Trophoblast cell (in vitro differentiated cells and primary cell): Measurements from ENCODE around the gene DZIP1L.

Source experiments
- DNase-seq, 2 donors: peaks; one replicate each; pipeline ENCODE4 v3.0.0-alpha.2; 2016
- H2AFZ ChIP-seq: 2 replicates; pipeline ENCODE4 v1.6.1; 2013; ENCODE audit warnings: low read length, moderate library complexity, mild to moderate bottlenecking; ENCODE audit not compliant: insufficient read depth, poor library complexity
- H2AK5ac ChIP-seq: 2 replicates; pipeline ENCODE4 v1.6.1; 2013; ENCODE audit warnings: mild to moderate bottlenecking, low read length
- H2BK120ac ChIP-seq: 2 replicates; pipeline ENCODE4 v1.6.1; 2013; ENCODE audit warnings: low read length, mild to moderate bottlenecking, moderate library complexity; ENCODE audit not compliant: insufficient read depth, poor library complexity
- H2BK12ac ChIP-seq: 2 replicates; pipeline ENCODE4 v1.6.1; 2013; ENCODE audit warnings: mild to moderate bottlenecking, low read length, moderate library complexity
- H2BK5ac ChIP-seq: 2 replicates; pipeline ENCODE4 v1.6.1; 2013; ENCODE audit warnings: low read length, low read depth, moderate library complexity, mild to moderate bottlenecking; ENCODE audit not compliant: poor library complexity
- H3K14ac ChIP-seq: 2 replicates; pipeline ENCODE4 v1.6.1; 2013; ENCODE audit warnings: mild to moderate bottlenecking, low read length
- H3K18ac ChIP-seq: 2 replicates; pipeline ENCODE4 v1.6.1; 2013; ENCODE audit warnings: mild to moderate bottlenecking, low read length
- H3K23ac ChIP-seq: 2 replicates; pipeline ENCODE4 v1.6.1; 2013; ENCODE audit warnings: low read length
- H3K27ac ChIP-seq: 2 replicates; pipeline ENCODE4 v1.5.1; 2013; ENCODE audit warnings: low read depth, mild to moderate bottlenecking, inconsistent platforms, low read length, moderate library complexity
- H3K27me3 ChIP-seq: 2 replicates; pipeline ENCODE4 v1.6.1; 2013; ENCODE audit warnings: inconsistent platforms, mild to moderate bottlenecking, low read length, moderate library complexity; ENCODE audit not compliant: insufficient read depth
- H3K36me3 ChIP-seq, 2 experiments: 1 replicate in 1 of 2; 2 replicates in 1 of 2; pipeline ENCODE4 v1.6.1; 2013; ENCODE audit warnings: low read length in 2 of 2, mild to moderate bottlenecking in 2 of 2, moderate library complexity in 1 of 2; ENCODE audit not compliant: insufficient read depth in 2 of 2, control insufficient read depth in 1 of 2
- H3K4ac ChIP-seq: 2 replicates; pipeline ENCODE4 v1.6.1; 2013; ENCODE audit warnings: low read depth, mild to moderate bottlenecking, low read length, moderate library complexity
- H3K4me1 ChIP-seq, 2 experiments: 1 replicate in 1 of 2; 2 replicates in 1 of 2; pipeline ENCODE4 v1.6.1; 2013; ENCODE audit warnings: low read length in 2 of 2, mild to moderate bottlenecking in 2 of 2, moderate library complexity in 1 of 2; ENCODE audit not compliant: insufficient read depth in 2 of 2, control insufficient read depth in 1 of 2
- H3K4me2 ChIP-seq: 2 replicates; pipeline ENCODE4 v1.6.1; 2013; ENCODE audit warnings: inconsistent platforms, mild to moderate bottlenecking, low read length, moderate library complexity
- H3K4me3 ChIP-seq: 2 replicates; pipeline ENCODE4 v1.5.1; 2013; ENCODE audit warnings: mild to moderate bottlenecking, low read depth, low read length, inconsistent platforms
- H3K79me1 ChIP-seq: one replicate; pipeline ENCODE4 v1.6.1; 2013; ENCODE audit warnings: low read length
- H3K79me2 ChIP-seq: 2 replicates; pipeline ENCODE4 v1.6.1; 2013; ENCODE audit warnings: low read length, mild to moderate bottlenecking; ENCODE audit not compliant: control insufficient read depth, insufficient read depth, poor library complexity
- H3K9ac ChIP-seq: 2 replicates; pipeline ENCODE4 v1.6.1; 2013; ENCODE audit warnings: mild to moderate bottlenecking, low read length
- H3K9me3 ChIP-seq: 2 replicates; pipeline ENCODE4 v1.6.1; 2013; ENCODE audit warnings: low read depth, mild to moderate bottlenecking, control low read depth, inconsistent platforms, low read length; ENCODE audit not compliant: insufficient read depth
- H4K12ac ChIP-seq: 2 replicates; pipeline ENCODE4 v1.6.1; 2013; ENCODE audit warnings: low read depth, mild to moderate bottlenecking, low read length, moderate library complexity
- H4K8ac ChIP-seq: 2 replicates; pipeline ENCODE4 v1.6.1; 2013; ENCODE audit warnings: low read depth, mild to moderate bottlenecking, low read length, moderate library complexity
- H4K91ac ChIP-seq: one replicate; pipeline ENCODE4 v1.6.1; 2013; ENCODE audit warnings: low read depth, mild to moderate bottlenecking, low read length, moderate library complexity
- WGBS: extraction: QIAGEN DNeasy Blood & Tissue Kit; methylation state at CpG from one replicate; pipeline ENCODE4 v1.1.7; 2013; ENCODE audit warnings: missing lambda C conversion rate; ENCODE audit not compliant: insufficient read length, insufficient coverage; ENCODE audit errors: extremely low coverage; 5-methylcytosine and 5-hydroxymethylcytosine counted together

DZIP1L gene

GRCh38 chr3:138046085-138046484 lies 69.3 kb downstream of the DZIP1L start:
- H4K8ac ChIP-seq, result no peak overlapping the region
- no peak overlapping the region for H3K14ac ChIP-seq
- no peak overlapping the region for H2BK5ac ChIP-seq
- WGBS, result no CpG with 5 or more reads among the region's 3 CpGs
- H4K12ac ChIP-seq, result no peak overlapping the region
- H3K9me3 ChIP-seq, result peaks cover 1% of the 10 kb centered on the region
- DNase-seq, result no peak
- no peak overlapping the region for H3K4me3 ChIP-seq
- no peak overlapping the region for H2BK120ac ChIP-seq
- no peak overlapping the region for H4K91ac ChIP-seq
- no peaks in the 10 kb centered on the region for H3K4me1 ChIP-seq
- H3K36me3 ChIP-seq, result peaks cover 0 to 1% of the 10 kb centered on the region in 2 experiments
- no peak overlapping the region for H2BK12ac ChIP-seq
- H2AFZ ChIP-seq, result no peak overlapping the region
- H2AK5ac ChIP-seq, result no peak overlapping the region
- no peaks in the 10 kb centered on the region for H3K79me2 ChIP-seq
- H3K23ac ChIP-seq, result no peak overlapping the region
- no peak overlapping the region for H3K18ac ChIP-seq
- H3K4ac ChIP-seq, result no peak overlapping the region
- H3K27me3 ChIP-seq, result no peaks in the 10 kb centered on the region
- H3K27ac ChIP-seq, result no peak overlapping the region
- H3K4me2 ChIP-seq, result no peak overlapping the region
- H3K79me1 ChIP-seq, result no peaks in the 10 kb centered on the region
- no peak overlapping the region for H3K9ac ChIP-seq

DNA sequence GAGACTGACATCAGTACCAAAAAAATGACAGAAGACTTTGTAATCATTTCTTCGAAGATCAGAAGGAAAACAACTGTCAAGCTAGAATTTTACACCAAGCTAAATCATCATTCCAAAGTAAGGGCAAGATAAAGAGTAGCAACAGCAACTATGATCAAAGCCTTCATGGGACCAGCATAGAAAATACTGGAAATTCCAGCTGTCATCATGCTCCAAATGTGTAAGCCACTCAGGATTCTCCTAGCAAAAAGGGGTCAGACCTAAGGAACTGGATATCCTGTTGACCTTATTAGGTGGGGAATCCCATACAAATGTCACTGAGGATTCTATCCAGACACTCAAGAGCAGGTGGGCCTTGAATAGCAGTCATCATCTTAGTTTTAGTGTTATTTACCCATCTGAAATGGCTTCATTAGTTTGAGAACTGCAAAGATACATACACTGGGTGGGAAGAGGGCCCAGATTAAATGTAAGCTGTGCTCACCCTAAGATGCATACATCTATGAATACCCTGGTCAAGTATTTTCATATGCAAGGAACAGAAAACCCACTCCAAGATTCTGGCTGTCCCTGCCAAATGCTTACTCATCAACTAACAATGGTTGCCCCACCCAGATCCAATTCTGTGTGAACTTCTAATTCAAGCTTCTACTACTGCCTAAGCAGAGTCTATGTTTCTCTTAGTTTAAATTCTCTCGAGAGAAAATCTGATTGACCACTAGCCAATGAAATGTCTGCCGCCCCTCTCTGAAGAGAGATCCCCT lies 72.0 kb downstream of the DZIP1L start:
- Histone ChIP-seq H3K36me3 (no peaks in the 10 kb centered on the region), H2AK5ac (no peak overlapping the region), H2BK12ac (no peak overlapping the region), H4K12ac (no peak overlapping the region), H2BK120ac (no peak overlapping the region), H3K4ac (no peak overlapping the region), H3K79me2 (no peaks in the 10 kb centered on the region), H2BK5ac (no peak overlapping the region), H3K14ac (no peak overlapping the region), H3K9ac (no peak overlapping the region), H3K27me3 (no peaks in the 10 kb centered on the region), H3K27ac (no peak overlapping the region), H4K91ac (no peak overlapping the region), H3K23ac (no peak overlapping the region), H3K18ac (no peak overlapping the region), H3K4me3 (no peak overlapping the region), H2AFZ (no peak overlapping the region), H3K4me2 (no peak overlapping the region), H3K79me1 (no peaks in the 10 kb centered on the region), H3K9me3 (no peaks in the 10 kb centered on the region), H3K4me1 (no peaks in the 10 kb centered on the region), H4K8ac (no peak overlapping the region)
- DNase-seq, result peak; percentile 25 to 66
- WGBS, result no CpG with 5 or more reads among the region's 3 CpGs

GRCh38 chr3:138042043-138042442 lies 73.4 kb downstream of the DZIP1L start:
- no peak overlapping the region for H3K4me2 ChIP-seq
- no peaks in the 10 kb centered on the region for H3K36me3 ChIP-seq
- no peaks in the 10 kb centered on the region for H3K9me3 ChIP-seq
- WGBS, result no CpG with 5 or more reads among the region's 2 CpGs
- no peak overlapping the region for H4K8ac ChIP-seq
- no peak overlapping the region for H2BK120ac ChIP-seq
- no peak overlapping the region for H3K27ac ChIP-seq
- no peak overlapping the region for H2BK12ac ChIP-seq
- no peaks in the 10 kb centered on the region for H3K4me1 ChIP-seq
- no peak overlapping the region for H4K12ac ChIP-seq
- H3K9ac ChIP-seq, result no peak overlapping the region
- H2AK5ac ChIP-seq, result no peak overlapping the region
- peak in 1 of 2 donors; percentile 34 for DNase-seq
- no peak overlapping the region for H3K18ac ChIP-seq
- no peaks in the 10 kb centered on the region for H3K79me2 ChIP-seq
- no peak overlapping the region for H2BK5ac ChIP-seq
- no peak overlapping the region for H3K4me3 ChIP-seq
- no peak overlapping the region for H3K4ac ChIP-seq
- H4K91ac ChIP-seq, result no peak overlapping the region
- no peak overlapping the region for H2AFZ ChIP-seq
- H3K23ac ChIP-seq, result no peak overlapping the region
- H3K27me3 ChIP-seq, result no peaks in the 10 kb centered on the region
- no peaks in the 10 kb centered on the region for H3K79me1 ChIP-seq
- H3K14ac ChIP-seq, result no peak overlapping the region

- Histone ChIP-seq H2BK12ac (no peak overlapping the region), H3K23ac (no peak overlapping the region), H2BK120ac (no peak overlapping the region), H3K27me3 (no peaks in the 10 kb centered on the region), H3K9ac (no peak overlapping the region), H3K27ac (no peak overlapping the region), H4K12ac (no peak overlapping the region), H3K4me3 (no peak overlapping the region), H2AK5ac (no peak overlapping the region), H3K4ac (no peak overlapping the region), H3K36me3 (no peaks in the 10 kb centered on the region), H3K9me3 (no peaks in the 10 kb centered on the region), H4K91ac (no peak overlapping the region), H3K79me2 (no peaks in the 10 kb centered on the region), H3K14ac (no peak overlapping the region), H2AFZ (no peak overlapping the region), H3K4me2 (no peak overlapping the region), H2BK5ac (no peak overlapping the region), H3K4me1 (no peaks in the 10 kb centered on the region), H3K79me1 (no peaks in the 10 kb centered on the region), H3K18ac (no peak overlapping the region), H4K8ac (no peak overlapping the region)
- DNase-seq, result no peak
- WGBS, result no CpG with 5 or more reads among the region's 4 CpGs
These were observed 76.5 kb downstream of the DZIP1L start for GRCh38 chr3:138038725-138039462.
